H9 (cell line): Measurements from ENCODE around the gene KRT78. TPM values are rescaled to one million over a fixed set of nuclear protein-coding genes. Genes with fewer than 3 reads are reported as not detected.
A peak's percentile ranks its signal among the peaks of the same experiment; 100 is the strongest.

Source experiments
- DNase-seq: peaks from one replicate; pipeline ENCODE4 v3.0.0-alpha.2; 2017
- H2AFZ ChIP-seq: one replicate; pipeline ENCODE4 v1.6.1; 2013; ENCODE audit warnings: mild to moderate bottlenecking, low read length, control low read depth, moderate library complexity
- H2AK5ac ChIP-seq: 2 replicates; pipeline ENCODE4 v1.6.1; 2013; ENCODE audit warnings: low read length, control low read depth, mixed read lengths; ENCODE audit not compliant: insufficient read length
- H2BK120ac ChIP-seq: one replicate; pipeline ENCODE4 v1.6.1; 2013; ENCODE audit warnings: low read depth, mild to moderate bottlenecking, low read length, control low read depth, inconsistent platforms; ENCODE audit not compliant: poor library complexity, severe bottlenecking
- H2BK12ac ChIP-seq: 2 replicates; pipeline ENCODE4 v1.6.1; 2013; ENCODE audit warnings: low read length, control low read depth, mixed read lengths, low read depth; ENCODE audit not compliant: insufficient read length
- H2BK15ac ChIP-seq: 2 replicates; pipeline ENCODE4 v1.6.1; 2013; ENCODE audit warnings: low read depth, low read length, control low read depth
- H2BK20ac ChIP-seq: one replicate; pipeline ENCODE4 v1.6.1; 2013; ENCODE audit warnings: low read depth, mild to moderate bottlenecking, low read length, control low read depth, inconsistent platforms; ENCODE audit not compliant: poor library complexity, severe bottlenecking
- H2BK5ac ChIP-seq: 2 replicates; pipeline ENCODE4 v1.6.1; 2013; ENCODE audit warnings: low read length, control low read depth, mixed read lengths; ENCODE audit not compliant: insufficient read length
- H3K14ac ChIP-seq: 2 replicates; pipeline ENCODE4 v1.6.1; 2013; ENCODE audit warnings: low read length, control low read depth; ENCODE audit not compliant: insufficient read depth
- H3K18ac ChIP-seq: 2 replicates; pipeline ENCODE4 v1.6.1; 2013; ENCODE audit warnings: low read depth, mild to moderate bottlenecking, mixed read lengths, low read length, control low read depth; ENCODE audit not compliant: insufficient read length
- H3K23ac ChIP-seq: 2 replicates; pipeline ENCODE4 v1.6.1; 2013; ENCODE audit warnings: low read length, control low read depth, mixed read lengths, low read depth; ENCODE audit not compliant: insufficient read length
- H3K23me2 ChIP-seq: 2 replicates; pipeline ENCODE4 v1.6.1; 2013; ENCODE audit warnings: low read depth, mild to moderate bottlenecking, mixed read lengths, low read length, control low read depth; ENCODE audit not compliant: insufficient read length, poor library complexity, severe bottlenecking
- H3K27ac ChIP-seq: 2 replicates; pipeline ENCODE4 v1.5.1; 2013; ENCODE audit warnings: low read length, control low read depth, mixed read lengths, low read depth; ENCODE audit not compliant: insufficient read length
- H3K27me3 ChIP-seq: 2 replicates; pipeline ENCODE4 v1.6.1; 2013; ENCODE audit warnings: low read length, control low read depth, inconsistent platforms; ENCODE audit not compliant: insufficient read depth
- H3K4ac ChIP-seq: 2 replicates; pipeline ENCODE4 v1.6.1; 2013; ENCODE audit warnings: low read depth, mild to moderate bottlenecking, control low read depth, inconsistent platforms, low read length, moderate library complexity
- H3K4me1 ChIP-seq: 2 replicates; pipeline ENCODE4 v1.6.1; 2013; ENCODE audit warnings: low read length, control low read depth, inconsistent platforms; ENCODE audit not compliant: insufficient read depth
- H3K4me2 ChIP-seq: 2 replicates; pipeline ENCODE4 v1.6.1; 2013; ENCODE audit warnings: low read length, control low read depth, mixed read lengths; ENCODE audit not compliant: insufficient read length, insufficient read depth
- H3K56ac ChIP-seq: 2 replicates; pipeline ENCODE4 v1.6.1; 2013; ENCODE audit warnings: low read depth, mild to moderate bottlenecking, mixed read lengths, low read length, control low read depth; ENCODE audit not compliant: insufficient read length
- H3K79me1 ChIP-seq: 2 replicates; pipeline ENCODE4 v1.6.1; 2013; ENCODE audit warnings: low read depth, mild to moderate bottlenecking, moderate library complexity, low read length, control low read depth, inconsistent platforms; ENCODE audit not compliant: insufficient read depth, poor library complexity, severe bottlenecking
- H3K79me2 ChIP-seq: 2 replicates; pipeline ENCODE4 v1.6.1; 2013; ENCODE audit warnings: low read length, control low read depth, inconsistent platforms; ENCODE audit not compliant: insufficient read depth
- H3K9ac ChIP-seq: 2 replicates; pipeline ENCODE4 v1.6.1; 2013; ENCODE audit warnings: low read length, control low read depth, mixed read lengths; ENCODE audit not compliant: insufficient read length; ENCODE audit errors: extremely low read depth
- H3K9me3 ChIP-seq: one replicate; pipeline ENCODE4 v1.6.1; 2013; ENCODE audit warnings: low read depth, low read length, inconsistent platforms; ENCODE audit not compliant: control insufficient read depth
- H3T11ph ChIP-seq: one replicate; pipeline ENCODE4 v1.6.1; 2013; ENCODE audit warnings: mild to moderate bottlenecking, low read length, control low read depth, inconsistent platforms
- H4K20me1 ChIP-seq: one replicate; pipeline ENCODE4 v1.6.1; 2013; ENCODE audit not compliant: control insufficient read depth, insufficient read length, insufficient read depth
- H4K5ac ChIP-seq: 2 replicates; pipeline ENCODE4 v1.6.1; 2013; ENCODE audit warnings: low read depth, mild to moderate bottlenecking, mixed read lengths, low read length, control low read depth; ENCODE audit not compliant: insufficient read length
- H4K8ac ChIP-seq: replicated peaks from 2 replicates; pipeline ENCODE4 v1.6.1; 2013; ENCODE audit warnings: low read length, control low read depth, mixed read lengths, low read depth; ENCODE audit not compliant: insufficient read length
- H4K91ac ChIP-seq: 2 replicates; pipeline ENCODE4 v1.6.1; 2013; ENCODE audit warnings: low read depth, mild to moderate bottlenecking, moderate library complexity, mixed read lengths, low read length, control low read depth; ENCODE audit not compliant: insufficient read length
- H3K27ac Mint-ChIP-seq, 3 experiments: 2 replicates in 2 of 3; 3 replicates in 1 of 3; pipeline ENCODE4 v1.8.0; 2020 to 2021; ENCODE audit warnings: mixed read lengths in 3 of 3, mild to moderate bottlenecking in 1 of 3, moderate library complexity in 1 of 3
- H3K27me3 Mint-ChIP-seq: 2 replicates; pipeline ENCODE4 v1.8.0; 2021; ENCODE audit warnings: low read depth, mild to moderate bottlenecking, moderate library complexity, mixed read lengths
- H3K36me3 Mint-ChIP-seq, 3 experiments: 2 replicates in 2 of 3; 3 replicates in 1 of 3; pipeline ENCODE4 v1.8.0; 2020 to 2021; ENCODE audit warnings: low read depth in 3 of 3, mixed read lengths in 3 of 3; ENCODE audit not compliant: insufficient read depth in 1 of 3
- H3K4me1 Mint-ChIP-seq, 2 experiments: 2 replicates each; pipeline ENCODE4 v1.8.0; 2020; ENCODE audit warnings: mixed read lengths in 2 of 2
- H3K4me3 Mint-ChIP-seq, 2 experiments: 2 replicates in 1 of 2; 3 replicates in 1 of 2; pipeline ENCODE4 v1.8.0; 2020 to 2021; ENCODE audit warnings: mild to moderate bottlenecking in 2 of 2, mixed read lengths in 2 of 2, moderate library complexity in 1 of 2
- H3K9me3 Mint-ChIP-seq, 2 experiments: 2 replicates in 1 of 2; 3 replicates in 1 of 2; pipeline ENCODE4 v1.8.0; 2020; ENCODE audit warnings: mild to moderate bottlenecking in 2 of 2, mixed read lengths in 2 of 2, moderate library complexity in 1 of 2
- WGBS: extraction: QIAGEN DNeasy Blood & Tissue Kit; methylation state at CpG from one replicate; pipeline ENCODE4 v1.1.7; 2013; ENCODE audit warnings: missing lambda C conversion rate, low lambda C conversion rate, mixed read lengths; ENCODE audit not compliant: insufficient read length; ENCODE audit errors: extremely low coverage; 5-methylcytosine and 5-hydroxymethylcytosine counted together
- total RNA-seq: library from RNA; stranded (reverse); gene quantifications from 2 replicates; pipeline ENCODE4 v1.2.1, GENCODE V29; 2021
- TF ChIP-seq, protein P1 (sequence below): fragments of 200-600 bp; sonication (generic); conservative IDR thresholded peaks from 3 replicates; pipeline ENCODE4 v1.8.0; 2021; ENCODE audit warnings: antibody characterized with exemption, mild to moderate bottlenecking

The KRT78 gene
- total RNA-seq, 1 experiment from 2014 or later: not detected

- Histone ChIP-seq H3K18ac (no peak overlapping the region), H2BK120ac (no peak overlapping the region), H3K27ac (no peak overlapping the region), H2AFZ (no peak overlapping the region), H4K5ac (no peak overlapping the region), H3K79me2 (no peaks in the 10 kb centered on the region), H3K9ac (no peak overlapping the region), H3K23ac (no peak overlapping the region), H2BK20ac (no peak overlapping the region), H2AK5ac (no peak overlapping the region), H3K79me1 (no peaks in the 10 kb centered on the region), H3K23me2 (no peaks in the 10 kb centered on the region), H4K20me1 (no peaks in the 10 kb centered on the region), H3K4me1 (no peaks in the 10 kb centered on the region), H4K91ac (no peak overlapping the region), H3K56ac (no peak overlapping the region), H3K27me3 (no peaks in the 10 kb centered on the region), H3K4ac (no peak overlapping the region), H2BK5ac (no peak overlapping the region), H3T11ph (no peak overlapping the region), H2BK12ac (no peak overlapping the region), H2BK15ac (no peak overlapping the region), H3K14ac (no peak overlapping the region), H3K9me3 (no peaks in the 10 kb centered on the region), H4K8ac (no peak overlapping the region), H3K4me2 (no peak overlapping the region)
- peak; percentile 31 for DNase-seq
- Mint-ChIP-seq H3K27ac (no peak overlapping the region; a peak in 1 of 7 replicates), H3K4me3 (no peak overlapping the region), H3K36me3 (no peaks in the 10 kb centered on the region), H3K4me1 (peaks cover 2 to 3% of the 10 kb centered on the region in 2 experiments), H3K9me3 (no peaks in the 10 kb centered on the region), H3K27me3 (peaks cover 4% of the 10 kb centered on the region)
- TF ChIP-seq, protein P1, sequence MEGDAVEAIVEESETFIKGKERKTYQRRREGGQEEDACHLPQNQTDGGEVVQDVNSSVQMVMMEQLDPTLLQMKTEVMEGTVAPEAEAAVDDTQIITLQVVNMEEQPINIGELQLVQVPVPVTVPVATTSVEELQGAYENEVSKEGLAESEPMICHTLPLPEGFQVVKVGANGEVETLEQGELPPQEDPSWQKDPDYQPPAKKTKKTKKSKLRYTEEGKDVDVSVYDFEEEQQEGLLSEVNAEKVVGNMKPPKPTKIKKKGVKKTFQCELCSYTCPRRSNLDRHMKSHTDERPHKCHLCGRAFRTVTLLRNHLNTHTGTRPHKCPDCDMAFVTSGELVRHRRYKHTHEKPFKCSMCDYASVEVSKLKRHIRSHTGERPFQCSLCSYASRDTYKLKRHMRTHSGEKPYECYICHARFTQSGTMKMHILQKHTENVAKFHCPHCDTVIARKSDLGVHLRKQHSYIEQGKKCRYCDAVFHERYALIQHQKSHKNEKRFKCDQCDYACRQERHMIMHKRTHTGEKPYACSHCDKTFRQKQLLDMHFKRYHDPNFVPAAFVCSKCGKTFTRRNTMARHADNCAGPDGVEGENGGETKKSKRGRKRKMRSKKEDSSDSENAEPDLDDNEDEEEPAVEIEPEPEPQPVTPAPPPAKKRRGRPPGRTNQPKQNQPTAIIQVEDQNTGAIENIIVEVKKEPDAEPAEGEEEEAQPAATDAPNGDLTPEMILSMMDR: no peak
- WGBS: no CpG with 5 or more reads among the region's 6 CpGs
Measured at GRCh38 chr12:52860102-52860823, 11.5 kb upstream of the KRT78 start.
